ENCODE measurements around the gene CAMK2D.

DNA sequence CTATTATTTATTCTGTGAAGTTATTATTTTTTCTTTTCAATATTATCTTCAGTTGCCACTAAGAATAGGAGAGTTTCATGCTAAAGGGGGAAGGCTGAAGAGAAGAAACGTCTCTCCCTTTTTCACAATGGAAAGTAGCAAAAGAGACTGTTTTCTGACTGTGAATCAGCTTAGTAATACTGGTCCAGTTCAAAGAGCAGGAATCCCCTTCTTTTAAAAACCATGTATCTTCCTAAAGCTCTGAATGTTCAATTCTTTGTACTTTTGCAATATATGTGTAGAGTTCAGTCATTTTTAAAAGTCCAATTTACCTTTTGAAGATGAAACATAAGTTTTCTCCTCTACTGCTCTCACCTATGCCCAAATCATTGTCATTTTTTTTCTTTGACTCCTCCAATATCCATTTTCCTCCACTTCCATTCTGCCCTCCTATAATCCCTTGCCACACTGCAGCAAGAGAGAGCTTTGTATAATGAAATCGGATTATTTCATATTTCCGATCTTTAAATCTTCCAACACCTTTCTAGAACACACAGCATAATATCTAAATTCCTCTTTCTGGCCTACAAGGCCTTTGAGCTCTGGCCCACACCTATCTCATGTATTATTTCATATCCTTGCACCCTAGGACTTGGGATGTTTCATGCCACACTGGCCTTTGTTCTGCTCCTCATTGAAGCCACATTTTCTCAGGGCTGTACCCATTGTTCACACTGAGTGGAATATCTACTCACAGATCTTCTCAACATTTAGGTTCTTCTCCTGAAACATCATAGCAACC is 195.3 kb downstream of the CAMK2D start:
- TF ChIP-seq CTCF (conservative IDR thresholded peaks at IDR 0.05; ENCODE audit: low read depth, low read length) (no peak), EZH2 (IDR thresholded peaks at IDR 0.05; ENCODE audit: borderline replicate concordance, low read depth, low read length, poor library complexity, severe bottlenecking) (no peak)
